IPS DF 19.7 (cell line): ENCODE measurements around the gene CDK13.
"Not testable (repeated sequence)": the region's sequence is repeated elsewhere in the genome, so short reads cannot be mapped to it uniquely, and the experiment has no call there.

ENCODE experiments used
- DNase-seq: peaks from one replicate; pipeline ENCODE4 v3.0.0-alpha.2; 2013; ENCODE audit warnings: low read depth, low spot score

CDK13 gene

GRCh38 chr7:40147371-40148246 is 197.6 kb downstream of the CDK13 start:
- DNase-seq: no peak

- DNase-seq: not testable (repeated sequence)
Measured at GRCh38 chr7:40148247-40148580, 198.2 kb downstream of the CDK13 start.

- DNase-seq: no peak
Measured at GRCh38 chr7:40148671-40149070, 198.6 kb downstream of the CDK13 start.
